Kasumi-1 (cell line): ENCODE measurements around the gene GNG13.
A peak's percentile ranks its signal among the peaks of the same experiment; 100 is the strongest.

Experiments used
- DNase-seq, 2 experiments: peaks; one replicate each; lab custom pipeline; 2025; lab: John Stamatoyannopoulos, UW

The GNG13 gene

GRCh38 chr16:793414-793813 is 7.1 kb downstream of the GNG13 start:
- DNase-seq: no peak

DNA sequence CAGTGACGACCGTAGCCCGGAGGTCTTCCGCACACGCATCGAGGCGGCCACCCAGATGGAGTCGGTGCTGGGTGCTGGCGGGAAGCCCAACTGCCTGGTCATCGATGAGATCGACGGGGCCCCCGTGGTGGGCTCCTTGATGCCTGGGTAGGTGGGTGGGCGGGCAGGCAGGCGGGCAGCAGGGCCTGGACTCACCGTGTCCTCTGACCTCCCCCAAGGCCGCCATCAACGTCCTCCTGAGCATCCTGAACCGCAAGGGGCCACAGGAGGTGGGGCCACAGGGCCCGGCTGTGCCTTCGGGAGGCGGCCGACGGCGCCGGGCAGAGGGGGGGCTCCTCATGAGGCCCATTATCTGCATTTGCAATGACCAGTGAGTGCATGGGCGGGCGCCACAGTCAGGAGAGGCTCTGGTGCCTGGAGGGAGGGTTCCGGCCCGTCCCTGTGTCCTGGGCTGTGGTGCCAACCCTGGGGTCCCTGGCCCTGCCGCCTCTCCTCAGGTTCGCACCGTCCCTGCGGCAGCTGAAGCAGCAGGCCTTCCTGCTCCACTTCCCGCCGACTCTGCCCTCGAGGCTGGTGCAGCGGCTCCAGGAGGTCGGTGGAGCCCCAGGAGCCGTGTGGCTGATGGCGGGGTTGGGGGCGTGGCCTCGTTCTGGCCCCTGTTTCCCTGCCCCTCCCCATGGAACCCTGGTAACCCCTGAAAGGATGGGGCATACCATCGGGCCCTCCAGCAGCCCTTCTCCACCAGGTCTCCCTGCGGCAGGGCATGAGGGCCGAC is 8.1 kb downstream of the GNG13 start:
- no peak for DNase-seq

- DNase-seq: no peak
Measured at GRCh38 chr16:791131-791530, 9.4 kb downstream of the GNG13 start.

- DNase-seq: no peak
Measured at GRCh38 chr16:790086-790485, 10.4 kb downstream of the GNG13 start.

DNA sequence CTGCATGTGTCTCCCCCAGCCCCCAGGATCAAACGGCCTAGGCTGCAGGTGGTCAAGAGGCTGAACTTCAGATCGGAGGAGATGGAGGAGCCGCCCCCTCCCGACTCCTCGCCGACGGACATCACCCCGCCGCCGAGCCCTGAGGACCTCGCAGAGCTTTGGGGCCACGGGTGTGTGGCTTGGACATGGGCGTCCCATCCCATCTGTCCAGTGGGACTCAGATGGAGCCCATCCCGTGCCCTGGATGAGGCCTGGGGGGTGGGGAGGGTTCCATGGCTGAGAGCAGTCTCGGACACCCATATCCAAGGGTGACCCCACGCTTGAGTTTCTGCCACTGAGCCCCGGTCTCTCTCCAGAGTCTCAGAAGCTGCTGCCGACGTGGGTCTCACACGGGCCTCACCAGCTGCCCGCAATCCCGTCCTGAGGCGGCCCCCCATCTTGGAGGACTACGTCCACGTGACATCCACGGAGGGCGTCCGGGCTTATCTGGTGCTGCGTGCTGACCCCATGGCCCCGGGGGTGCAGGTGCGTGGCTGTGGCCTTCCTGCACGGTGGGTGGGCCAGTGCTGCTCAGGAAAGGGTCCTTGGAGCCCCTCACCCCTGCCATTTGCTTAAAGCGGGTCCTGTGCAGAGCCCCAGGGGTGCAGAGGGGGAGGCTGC is 11.2 kb downstream of the GNG13 start:
- no peak for DNase-seq

GRCh38 chr16:788399-789126 is 12.0 kb downstream of the GNG13 start, which contains the start of gene CHTF18:
Gene CHTF18 (plus strand): TSS chr16:788620. CDS start chr16:788685, 65 bp downstream.
- DNase-seq: peak; percentile 53 to 58

GRCh38 chr16:787978-788398 is 12.5 kb downstream of the GNG13 start, which contains the start of gene RPUSD1:
Gene RPUSD1 (minus strand): TSS chr16:788381. CDS start chr16:787737, 644 bp downstream.
- no peak for DNase-seq

GRCh38 chr16:787321-787966 is 13.1 kb downstream of the GNG13 start:
- no peak for DNase-seq

DNA sequence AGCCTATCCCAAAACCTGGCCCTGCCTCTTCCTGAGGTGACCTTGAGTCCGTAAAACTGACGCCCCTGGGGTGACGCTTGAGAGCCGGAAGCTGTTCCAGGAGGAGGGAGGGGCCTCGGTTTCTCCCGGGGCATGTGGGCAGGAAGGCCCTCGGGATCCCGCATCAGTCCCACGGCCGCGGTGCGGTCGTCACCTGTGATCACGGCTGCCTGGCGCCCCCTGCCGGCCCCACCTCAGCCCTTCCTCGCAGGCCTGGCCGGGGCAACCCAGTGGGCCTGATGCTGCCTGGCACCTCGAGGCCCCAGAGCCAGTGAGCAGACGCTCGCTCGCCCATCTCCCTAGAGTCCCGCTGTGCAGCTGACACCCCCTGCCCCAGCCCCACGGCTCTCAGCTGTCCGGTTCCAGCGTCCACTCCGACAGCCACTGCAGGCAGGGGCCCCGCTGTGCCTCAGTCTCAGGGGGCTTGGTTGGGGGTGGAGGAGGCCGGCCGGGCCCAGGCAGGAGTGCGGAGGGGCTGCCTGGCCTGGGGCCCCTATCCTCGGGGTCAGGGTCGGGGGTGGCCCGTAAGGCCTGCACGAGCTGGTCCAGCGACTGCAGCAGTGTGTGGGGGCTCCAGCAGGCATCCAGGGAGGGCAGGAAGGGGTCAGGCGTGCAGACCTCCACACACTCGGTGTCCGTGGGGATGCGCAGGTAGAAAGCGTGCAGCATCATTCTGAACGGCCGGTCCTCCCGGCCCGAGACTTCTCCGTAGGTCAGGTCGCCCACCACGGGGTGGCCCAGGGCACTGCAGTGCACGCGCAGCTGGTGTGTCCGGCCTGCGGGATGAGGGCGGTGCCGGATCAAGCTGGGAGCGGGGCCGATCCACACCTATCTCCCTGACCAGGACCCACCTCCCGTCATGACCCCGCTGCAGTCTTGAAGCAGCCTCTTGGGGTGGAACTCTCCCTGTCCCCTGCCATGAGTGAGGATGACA is 14.7 kb downstream of the GNG13 start:
- DNase-seq: no peak

DNA sequence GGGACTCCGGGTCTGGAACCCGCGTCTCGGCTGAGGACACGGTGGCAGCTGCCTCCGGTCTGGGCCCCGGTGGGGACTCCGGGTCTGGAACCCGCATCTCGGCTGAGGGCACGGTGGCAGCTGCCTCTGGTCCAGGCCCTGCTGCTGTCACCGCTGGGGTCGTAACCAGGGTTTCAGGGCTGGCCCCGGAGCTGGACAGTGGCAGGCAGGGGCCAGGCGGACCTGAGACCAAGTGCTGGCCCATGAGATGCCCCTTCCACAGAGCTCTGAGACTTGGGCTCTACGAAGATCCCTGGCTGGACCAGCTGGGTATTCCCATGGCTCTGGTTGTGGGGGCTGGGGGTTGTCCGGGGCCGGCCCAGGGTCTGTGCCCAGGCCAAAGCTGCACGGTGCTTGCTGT is 16.1 kb downstream of the GNG13 start:
- no peak for DNase-seq

GRCh38 chr16:783404-784161 is 17.0 kb downstream of the GNG13 start:
- DNase-seq: no peak

DNA sequence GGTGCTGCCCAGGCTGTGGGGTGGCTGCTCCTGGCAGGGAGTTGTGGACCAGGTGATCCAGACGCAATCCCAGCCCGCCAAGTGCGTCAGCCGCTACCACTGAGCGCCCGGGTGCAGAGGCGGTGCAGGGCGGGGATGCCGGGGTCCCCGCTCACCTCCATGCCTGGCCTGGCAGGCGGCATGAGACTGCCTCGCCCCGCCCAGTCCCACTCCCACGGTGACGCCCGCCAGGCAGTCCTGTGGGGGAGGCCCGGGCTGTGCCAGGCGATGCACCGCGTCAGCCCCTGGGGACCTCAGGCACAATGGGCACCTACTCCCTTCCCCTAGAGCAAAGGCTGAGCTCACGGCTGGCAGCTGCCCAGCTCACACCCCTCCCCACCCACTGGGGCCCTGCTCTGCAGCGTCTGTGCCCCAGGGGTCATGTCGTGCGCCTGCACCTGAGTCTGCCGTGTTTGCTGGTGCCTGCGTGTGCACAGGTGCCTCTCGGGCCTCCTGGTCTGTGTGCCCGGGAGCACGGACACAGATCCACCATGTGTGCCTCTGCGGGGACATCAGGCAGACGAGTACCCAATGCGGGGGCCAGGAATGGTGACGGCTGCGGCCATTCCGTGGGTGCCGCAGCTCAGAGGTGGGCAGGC is 17.6 kb downstream of the GNG13 start:
- DNase-seq: no peak

GRCh38 chr16:782258-782657 is 18.3 kb downstream of the GNG13 start:
- no peak for DNase-seq

DNA sequence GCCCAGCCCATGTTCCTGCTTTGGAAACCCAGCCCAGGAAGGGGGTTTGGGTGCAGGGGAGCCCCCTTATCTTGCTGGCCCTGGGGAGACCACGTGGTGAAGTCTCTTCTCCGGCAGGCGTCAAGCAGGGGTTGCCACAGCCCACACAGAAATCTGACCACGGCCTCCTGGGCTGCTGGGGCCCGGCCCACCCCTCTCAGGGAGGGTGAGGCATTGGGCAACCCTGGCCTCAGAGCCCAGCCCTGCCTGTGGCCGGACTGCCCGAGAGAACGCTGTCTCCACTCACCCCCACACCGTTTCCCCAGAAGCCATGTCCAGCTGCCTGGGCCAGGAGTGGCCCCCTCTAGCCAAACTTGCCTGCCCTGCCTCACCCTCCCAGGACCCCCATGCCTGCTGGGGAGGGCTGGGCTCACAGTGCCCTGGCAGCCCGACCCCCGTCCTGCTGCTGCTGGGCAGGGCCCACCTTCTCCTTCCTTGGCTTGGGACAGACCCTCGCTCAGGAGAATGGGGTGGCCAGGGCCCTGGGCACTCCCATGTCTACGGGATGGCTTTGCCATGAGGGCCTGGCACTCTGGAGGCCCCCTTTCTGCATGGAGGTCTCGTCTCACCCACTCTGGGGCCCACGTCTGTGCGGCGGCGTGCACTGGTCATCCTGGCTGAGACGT is 19.1 kb downstream of the GNG13 start:
- no peak for DNase-seq

DNA sequence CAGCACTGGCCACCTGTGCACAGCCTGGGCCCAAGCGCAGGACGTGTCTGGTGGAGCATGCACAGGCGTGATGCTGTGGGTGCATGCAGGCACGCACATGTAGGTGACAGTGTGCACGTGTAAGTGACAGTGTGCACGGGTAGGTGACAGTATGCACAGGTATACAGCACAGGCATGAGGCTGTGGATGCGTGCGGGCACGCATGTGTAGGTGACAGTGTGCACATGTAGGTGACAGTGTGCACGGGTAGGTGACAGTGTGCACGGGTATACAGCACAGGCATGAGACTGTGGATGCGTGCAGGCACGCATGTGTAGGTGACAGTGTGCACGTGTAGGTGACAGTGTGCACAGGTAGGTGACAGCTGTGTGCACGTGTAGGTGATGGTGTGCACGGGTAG is 20.2 kb downstream of the GNG13 start:
- DNase-seq: no peak

- no peak for DNase-seq
Measured at GRCh38 chr16:779561-779960, 21.0 kb downstream of the GNG13 start.

- no peak for DNase-seq
Measured at GRCh38 chr16:778909-779527, 21.5 kb downstream of the GNG13 start.

DNA sequence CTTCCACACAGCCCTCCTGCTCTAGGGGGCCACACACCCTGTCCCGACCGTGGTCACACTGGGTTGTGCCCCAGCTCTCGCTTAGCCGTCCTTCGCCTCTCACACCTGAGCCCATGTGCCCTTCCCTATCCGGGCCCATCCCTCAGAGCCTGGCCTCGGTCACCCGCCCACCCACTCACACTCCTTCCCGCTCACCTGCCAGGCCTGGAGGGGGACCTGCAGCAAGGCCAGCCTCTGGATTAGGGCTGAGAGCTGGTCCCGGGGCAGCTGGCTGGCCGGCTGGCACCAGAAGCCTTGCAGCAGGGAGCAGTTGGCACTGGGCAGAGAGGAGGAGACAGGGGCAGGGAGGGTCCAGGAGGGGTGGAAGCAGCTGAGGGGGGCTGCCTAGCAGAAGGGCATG is 22.1 kb downstream of the GNG13 start:
- DNase-seq: no peak

GRCh38 chr16:777826-778225 is 22.7 kb downstream of the GNG13 start:
- DNase-seq: no peak
